Tibial nerve (tissue), 4 donors: Measurements from ENCODE around the gene SIGLEC6. TPM values are rescaled to one million over a fixed set of nuclear protein-coding genes. Genes with fewer than 3 reads are reported as not detected.

ENCODE experiments used
- DNase-seq, 2 donors: peaks; one replicate each; pipeline ENCODE4 v3.0.0-alpha.2; 2019; ENCODE audit warnings: low spot score in 2 of 2
- H3K27ac ChIP-seq, 4 donors: fragments of 200-600 bp; sonication (generic) in 3 of 4; one replicate each; pipeline ENCODE4 v1.5.1; 2017 to 2019; ENCODE audit warnings: mild to moderate bottlenecking in 1 of 4
- H3K27me3 ChIP-seq, 2 donors: fragments of 200-600 bp; sonication (generic) in 1 of 2; one replicate each; pipeline versions ENCODE4 v1.5.1 to v1.6.0; 2017 to 2019
- H3K36me3 ChIP-seq, 3 donors: fragments of 200-600 bp; sonication (generic); one replicate each; pipeline ENCODE4 v1.5.1; 2018 to 2019
- H3K4me1 ChIP-seq, 4 donors: fragments of 200-600 bp; sonication (generic) in 3 of 4; one replicate each; pipeline ENCODE4 v1.5.1; 2017 to 2019
- H3K4me3 ChIP-seq, 4 donors: fragments of 200-600 bp; sonication (generic) in 3 of 4; one replicate each; pipeline ENCODE4 v1.5.1; 2017 to 2019; ENCODE audit warnings: mild to moderate bottlenecking in 1 of 4, moderate library complexity in 1 of 4
- H3K9me3 ChIP-seq, 4 donors: fragments of 200-600 bp; sonication (generic) in 3 of 4; one replicate each; pipeline ENCODE4 v1.5.1; 2017 to 2019
- EP300 ChIP-seq, 2 donors: sonication (generic); formaldehyde crosslinking; IDR thresholded peaks; one replicate each; pipeline ENCODE4 v1.6.1; 2017; ENCODE audit warnings: antibody characterized with exemption in 2 of 2, mild to moderate bottlenecking in 1 of 2
- POLR2A ChIP-seq, 2 donors: fragments of 450-650 bp; IDR thresholded peaks; one replicate each; pipeline ENCODE4 v1.6.1; 2017; ENCODE audit warnings: antibody characterized with exemption in 2 of 2, mild to moderate bottlenecking in 2 of 2, moderate library complexity in 2 of 2
- WGBS, 2 donors: methylation state at CpG; one replicate each; pipeline ENCODE4 v1.1.5; 2018; 5-methylcytosine and 5-hydroxymethylcytosine counted together
- total RNA-seq, 4 donors: library from RNA; depleted of rRNA; stranded (reverse); fragments of >200 nt; gene quantifications; one replicate each; pipeline ENCODE4 v1.1.0, GENCODE V29; 2016
- TF ChIP-seq, protein P1 (sequence below), 5 experiments: fragments of 200-600 bp in 3 of 5; fragments of 450-650 bp in 2 of 5; sonication (generic) in 3 of 5; IDR thresholded peaks; one replicate each; pipeline ENCODE4 v1.5.1; 2016 to 2019; ENCODE audit warnings: antibody characterized with exemption in 5 of 5, mild to moderate bottlenecking in 3 of 5, moderate library complexity in 2 of 5

SIGLEC6 gene
- total RNA-seq, 4 donors from 2014 or later, result 0.44 to 1.5 (median 0.59) TPM

DNA sequence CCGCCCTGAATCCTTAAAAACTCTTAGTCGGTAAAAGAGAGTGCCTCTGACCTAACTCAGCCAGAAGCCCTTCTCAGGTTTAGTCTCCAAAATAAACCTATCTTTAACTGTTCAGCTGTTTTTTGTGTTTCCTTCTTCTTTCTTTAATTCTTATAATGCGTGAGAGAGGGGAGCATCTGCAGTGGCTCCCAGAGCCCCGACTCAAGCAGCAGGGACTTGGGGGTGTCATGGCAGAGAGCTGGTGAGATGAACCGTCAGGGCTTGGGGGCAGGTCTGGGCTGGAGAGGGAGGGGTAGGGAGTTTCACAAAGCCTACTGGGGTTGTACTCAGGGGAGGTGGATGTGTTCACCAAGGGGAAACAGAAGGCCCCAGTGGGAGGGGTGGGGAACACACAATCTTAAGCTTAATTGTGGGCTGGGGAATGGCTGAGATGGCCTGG is 16.8 kb upstream of the SIGLEC6 start:
- H3K27ac ChIP-seq, result no peak overlapping the region
- no peak overlapping the region for H3K4me3 ChIP-seq
- DNase-seq, result no peak
- TF ChIP-seq EP300 (IDR thresholded peaks at IDR 0.05), result no peak
- TF ChIP-seq POLR2A (IDR thresholded peaks at IDR 0.05), result no peak
- TF ChIP-seq, protein P1, sequence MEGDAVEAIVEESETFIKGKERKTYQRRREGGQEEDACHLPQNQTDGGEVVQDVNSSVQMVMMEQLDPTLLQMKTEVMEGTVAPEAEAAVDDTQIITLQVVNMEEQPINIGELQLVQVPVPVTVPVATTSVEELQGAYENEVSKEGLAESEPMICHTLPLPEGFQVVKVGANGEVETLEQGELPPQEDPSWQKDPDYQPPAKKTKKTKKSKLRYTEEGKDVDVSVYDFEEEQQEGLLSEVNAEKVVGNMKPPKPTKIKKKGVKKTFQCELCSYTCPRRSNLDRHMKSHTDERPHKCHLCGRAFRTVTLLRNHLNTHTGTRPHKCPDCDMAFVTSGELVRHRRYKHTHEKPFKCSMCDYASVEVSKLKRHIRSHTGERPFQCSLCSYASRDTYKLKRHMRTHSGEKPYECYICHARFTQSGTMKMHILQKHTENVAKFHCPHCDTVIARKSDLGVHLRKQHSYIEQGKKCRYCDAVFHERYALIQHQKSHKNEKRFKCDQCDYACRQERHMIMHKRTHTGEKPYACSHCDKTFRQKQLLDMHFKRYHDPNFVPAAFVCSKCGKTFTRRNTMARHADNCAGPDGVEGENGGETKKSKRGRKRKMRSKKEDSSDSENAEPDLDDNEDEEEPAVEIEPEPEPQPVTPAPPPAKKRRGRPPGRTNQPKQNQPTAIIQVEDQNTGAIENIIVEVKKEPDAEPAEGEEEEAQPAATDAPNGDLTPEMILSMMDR (IDR thresholded peaks at IDR 0.05), result no peak
- no peaks in the 10 kb centered on the region for H3K27me3 ChIP-seq
- H3K4me1 ChIP-seq, result no peaks in the 10 kb centered on the region
- H3K36me3 ChIP-seq, result no peaks in the 10 kb centered on the region
- no peaks in the 10 kb centered on the region for H3K9me3 ChIP-seq
- 78 to 79% methylated on average over 5 of the region's 5 CpGs for WGBS, 2 donors

DNA sequence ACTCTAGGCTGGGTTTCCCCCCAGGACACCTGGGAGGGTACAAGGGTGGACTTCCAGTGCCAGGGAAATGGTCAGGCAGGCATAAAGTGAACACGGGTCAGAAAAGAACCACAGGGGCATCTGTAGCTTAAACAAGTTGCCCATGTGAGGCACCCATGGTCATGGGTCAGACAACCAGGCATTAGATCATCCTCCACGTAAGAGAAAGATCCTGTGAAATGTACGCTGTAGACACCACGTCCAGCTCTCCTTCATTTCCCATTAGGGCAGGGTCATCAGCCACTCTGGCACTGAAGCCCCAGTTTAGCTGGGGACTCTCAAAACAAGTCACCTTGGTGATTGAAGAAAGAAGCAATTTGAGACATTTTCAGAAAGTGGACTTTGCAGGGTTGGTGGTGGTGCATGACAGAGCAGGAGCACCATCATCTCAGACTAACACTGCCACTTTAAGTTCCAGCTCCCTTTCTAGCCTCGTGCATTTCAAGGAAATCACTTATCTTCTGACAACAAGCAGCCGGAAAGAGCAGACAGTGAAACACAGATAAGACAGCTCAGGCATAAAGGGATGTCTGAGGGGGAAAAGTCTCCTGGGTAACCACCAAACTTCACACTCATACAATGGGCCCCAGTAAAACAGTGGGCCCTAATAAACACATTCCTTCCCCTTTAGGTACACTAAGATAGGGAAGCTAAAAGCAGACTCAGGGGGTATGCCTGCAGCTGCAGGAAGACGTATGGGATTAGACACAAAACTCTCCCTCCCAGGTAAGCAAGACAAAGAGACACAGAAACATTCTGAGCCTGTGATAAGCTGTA is 16.1 kb upstream of the SIGLEC6 start:
- no peaks in the 10 kb centered on the region for H3K9me3 ChIP-seq
- TF ChIP-seq EP300 (IDR thresholded peaks at IDR 0.05) (no peak), POLR2A (IDR thresholded peaks at IDR 0.05) (no peak)
- TF ChIP-seq, protein P1 (IDR thresholded peaks at IDR 0.05), result no peak
- no peak for DNase-seq
- no peaks in the 10 kb centered on the region for H3K27me3 ChIP-seq
- 41 to 51% methylated on average over 7 of the region's 7 CpGs for WGBS, 2 donors
- no peak overlapping the region for H3K27ac ChIP-seq
- no peaks in the 10 kb centered on the region for H3K4me1 ChIP-seq
- no peak overlapping the region for H3K4me3 ChIP-seq
- H3K36me3 ChIP-seq, result no peaks in the 10 kb centered on the region

DNA sequence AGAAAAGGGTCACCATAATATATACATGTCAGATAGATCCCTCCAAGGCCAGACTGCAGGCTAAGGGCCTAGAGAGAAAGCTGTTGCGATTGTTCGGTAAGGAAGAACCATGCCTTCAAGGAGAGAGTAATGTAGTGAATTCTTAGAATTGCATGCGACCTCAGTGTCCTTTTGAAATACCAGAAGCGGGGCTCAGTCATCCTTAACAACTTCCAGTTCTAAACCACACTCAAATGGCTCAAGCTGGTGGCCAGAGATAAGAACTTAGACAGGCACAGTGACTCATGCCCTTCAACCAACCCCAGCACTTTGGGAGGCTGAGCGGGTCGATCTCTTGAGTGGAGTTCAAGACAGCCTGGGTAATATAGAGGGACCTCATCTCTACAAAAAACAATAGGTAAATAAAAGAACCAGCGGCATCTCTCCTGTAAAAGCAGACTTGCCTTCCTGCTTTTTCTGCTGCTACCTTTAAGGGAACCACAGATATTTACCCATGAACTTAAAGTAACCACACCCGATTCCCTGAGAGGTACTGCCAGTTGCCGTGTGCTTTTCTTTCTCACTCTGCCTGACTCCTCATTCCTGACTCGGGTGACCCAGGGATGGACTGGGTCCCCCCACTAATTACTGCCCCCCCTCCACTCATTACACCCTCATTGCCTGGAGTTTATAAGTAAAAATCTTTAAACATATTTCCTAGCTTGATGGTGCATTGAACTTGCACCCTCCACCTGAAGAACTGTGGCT is 15.4 kb upstream of the SIGLEC6 start:
- Histone ChIP-seq H3K4me1 (no peaks in the 10 kb centered on the region), H3K27me3 (no peaks in the 10 kb centered on the region), H3K9me3 (no peaks in the 10 kb centered on the region), H3K4me3 (no peak overlapping the region), H3K27ac (no peak overlapping the region), H3K36me3 (no peaks in the 10 kb centered on the region)
- 59 to 66% methylated on average over 10 of the region's 10 CpGs for WGBS, 2 donors
- TF ChIP-seq EP300 (IDR thresholded peaks at IDR 0.05) (no peak), POLR2A (IDR thresholded peaks at IDR 0.05) (no peak)
- TF ChIP-seq, protein P1 (IDR thresholded peaks at IDR 0.05), result no peak
- DNase-seq, result no peak

DNA sequence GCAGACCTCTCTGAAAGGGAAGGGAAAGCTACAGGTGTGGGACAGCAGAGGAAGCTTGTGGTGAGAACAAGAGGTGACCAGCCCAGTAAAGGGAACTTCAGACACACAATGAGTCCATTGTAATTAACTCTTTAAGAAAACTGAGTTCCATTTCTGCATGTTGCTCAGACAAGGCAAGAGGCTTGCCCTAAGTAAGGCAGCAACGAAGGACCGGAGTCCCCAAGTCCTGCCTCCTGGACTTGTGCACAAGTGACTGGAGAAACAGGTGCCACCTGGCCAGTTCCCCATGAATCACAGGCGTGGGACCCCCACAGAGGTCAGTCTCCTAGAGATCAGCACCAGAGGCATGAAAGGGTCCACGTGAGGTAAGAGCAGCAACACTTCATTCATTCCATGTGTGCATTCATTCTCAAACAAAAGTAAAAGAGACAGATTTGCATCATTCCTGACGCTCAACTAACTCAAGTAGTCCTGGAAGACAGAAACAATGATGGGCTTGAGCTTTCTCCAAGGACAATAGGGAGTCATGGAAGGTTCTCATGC is 14.7 kb upstream of the SIGLEC6 start:
- Histone ChIP-seq H3K27ac (no peak overlapping the region), H3K4me3 (no peak overlapping the region), H3K9me3 (no peaks in the 10 kb centered on the region), H3K27me3 (no peaks in the 10 kb centered on the region), H3K36me3 (no peaks in the 10 kb centered on the region), H3K4me1 (no peaks in the 10 kb centered on the region)
- no peak for DNase-seq
- TF ChIP-seq EP300 (IDR thresholded peaks at IDR 0.05) (no peak), POLR2A (IDR thresholded peaks at IDR 0.05) (no peak)
- TF ChIP-seq, protein P1 (IDR thresholded peaks at IDR 0.05), result no peak
- 61% methylated on average over 5 of the region's 5 CpGs for WGBS, 2 donors

DNA sequence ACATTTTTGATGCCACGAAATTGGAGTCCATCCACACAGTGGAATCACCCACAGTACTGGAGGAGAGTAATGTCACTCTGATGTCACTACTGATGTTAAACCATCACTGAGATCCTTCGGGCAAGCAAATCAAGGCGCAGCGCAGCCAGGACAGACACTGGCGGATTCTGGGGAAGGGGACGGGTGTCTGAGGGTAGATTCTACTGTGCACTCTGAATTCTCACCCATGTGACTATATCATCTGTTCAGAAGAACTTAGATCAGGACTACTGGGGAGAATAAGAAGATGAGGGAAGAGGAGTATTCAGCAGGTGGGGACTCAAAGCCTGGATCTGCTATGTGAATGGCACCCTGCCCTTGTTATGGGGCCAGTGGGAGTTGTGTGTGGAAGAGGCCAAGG is 12.6 kb upstream of the SIGLEC6 start:
- TF ChIP-seq, protein P1 (IDR thresholded peaks at IDR 0.05), result no peak
- H3K27ac ChIP-seq, result no peak overlapping the region
- H3K36me3 ChIP-seq, result no peaks in the 10 kb centered on the region
- H3K27me3 ChIP-seq, result no peaks in the 10 kb centered on the region
- no peaks in the 10 kb centered on the region for H3K4me1 ChIP-seq
- H3K4me3 ChIP-seq, result no peak overlapping the region
- H3K9me3 ChIP-seq, result no peaks in the 10 kb centered on the region
- WGBS, 2 donors, result 75 to 83% methylated on average over 6 of the region's 6 CpGs
- DNase-seq, result no peak
